Endothelial cell of umbilical vein (primary cell): ENCODE measurements around the gene TCHP. TPM values are rescaled to one million over a fixed set of nuclear protein-coding genes. Genes with fewer than 3 reads are reported as not detected.

Experiments
- BruUV-seq: library from RNA; stranded (reverse); fragments of 400-500 nt; replicated peaks from 2 replicates; lab custom pipeline; 2021; lab: Mats Ljungman, UMichigan
- CTCF ChIA-PET: fragments of 300-600, 350-600 bp; sonication (Branson Sonifier 250); formaldehyde crosslinking; loops from one replicate; lab custom pipeline; 2021; ENCODE audit warnings: antibody characterized with exemption, inconsistent platforms; lab: Charles Lee
- POLR2A ChIA-PET: fragments of 300-600, 350-600 bp; sonication (Branson Sonifier 250); formaldehyde crosslinking; loops from one replicate; lab custom pipeline; 2021; ENCODE audit warnings: antibody characterized with exemption, inconsistent platforms; lab: Charles Lee
- DNase-seq: peaks from one replicate; pipeline ENCODE4 v3.0.0-alpha.2; 2011; ENCODE audit warnings: low read depth, low spot score
- FAIRE-seq: peaks from 2 replicates; lab custom pipeline; 2011; peaks lifted over from hg19 to GRCh38; lab: Jason Lieb, UNC
- H2AFZ ChIP-seq: 2 replicates; pipeline ENCODE4 v1.6.0; 2012; ENCODE audit warnings: low read depth, low read length, control low read depth, inconsistent platforms
- H3K27ac ChIP-seq: 2 replicates; pipeline ENCODE4 v1.5.1; 2011; ENCODE audit warnings: low read depth, mild to moderate bottlenecking, control low read depth, low read length, moderate library complexity; ENCODE audit not compliant: insufficient read depth
- H3K27me3 ChIP-seq, 2 experiments: 2 replicates each; pipeline versions ENCODE4 v1.6.0 to v1.6.1; 2011; ENCODE audit warnings: low read length in 2 of 2, mixed read lengths in 1 of 2; ENCODE audit not compliant: control insufficient read depth in 2 of 2, insufficient read depth in 2 of 2
- H3K36me3 ChIP-seq, 2 experiments: 2 replicates in 1 of 2; 3 replicates in 1 of 2; pipeline ENCODE4 v1.5.1; 2011; ENCODE audit warnings: low read length in 2 of 2, mild to moderate bottlenecking in 1 of 2, moderate library complexity in 1 of 2; ENCODE audit not compliant: control insufficient read depth in 2 of 2, insufficient read depth in 2 of 2; ENCODE audit errors: extremely low read depth in 1 of 2
- H3K4me1 ChIP-seq: 3 replicates; pipeline ENCODE4 v1.5.1; 2011; ENCODE audit warnings: mild to moderate bottlenecking, low read length; ENCODE audit not compliant: control insufficient read depth, insufficient read depth; ENCODE audit errors: extremely low read depth
- H3K4me2 ChIP-seq: 2 replicates; pipeline ENCODE4 v1.6.1; 2011; ENCODE audit warnings: low read length, control low read depth, mixed read lengths; ENCODE audit not compliant: insufficient read depth
- H3K4me3 ChIP-seq, 3 experiments: fragments of 200-600 bp in 1 of 3; sonication (generic), shearing (Covaris generic) in 1 of 3; replicated peaks in 1 of 3; 2 replicates each; pipeline ENCODE4 v1.5.1; 2011 to 2016; ENCODE audit warnings: control low read depth in 3 of 3, low read length in 3 of 3, mild to moderate bottlenecking in 2 of 3, inconsistent platforms in 1 of 3, low read depth in 1 of 3, moderate library complexity in 1 of 3; ENCODE audit not compliant: insufficient read depth in 1 of 3
- H3K79me2 ChIP-seq: 2 replicates; pipeline ENCODE4 v1.6.0; 2012; ENCODE audit warnings: low read length, inconsistent platforms; ENCODE audit not compliant: control insufficient read depth, insufficient read depth
- H3K9ac ChIP-seq: replicated peaks from 2 replicates; pipeline ENCODE3; 2011; ENCODE audit warnings: low read length, control low read depth; ENCODE audit not compliant: insufficient read depth; ENCODE audit errors: extremely low read depth
- H3K9me1 ChIP-seq: replicated peaks from 3 replicates; pipeline ENCODE4 v1.6.0; 2011; ENCODE audit warnings: mild to moderate bottlenecking, low read length; ENCODE audit not compliant: control insufficient read depth, insufficient read depth; ENCODE audit errors: extremely low read depth
- H3K9me3 ChIP-seq: replicated peaks from 2 replicates; pipeline ENCODE4 v1.5.1; 2012; ENCODE audit warnings: low read length, inconsistent platforms; ENCODE audit not compliant: control insufficient read depth, insufficient read depth
- H4K20me1 ChIP-seq: replicated peaks from 2 replicates; pipeline ENCODE3; 2011; ENCODE audit warnings: mild to moderate bottlenecking, low read length; ENCODE audit not compliant: control insufficient read depth, insufficient read depth; ENCODE audit errors: extremely low read depth
- CTCF ChIP-seq, 2 donors: IDR thresholded peaks; 1 replicate in 1 of 2; 2 replicates in 1 of 2; pipeline ENCODE4 v1.5.1; 2011; ENCODE audit warnings: low read length in 2 of 2, mild to moderate bottlenecking in 2 of 2, moderate library complexity in 2 of 2, control low read depth in 1 of 2, inconsistent platforms in 1 of 2, low read depth in 1 of 2; ENCODE audit not compliant: insufficient read depth in 1 of 2; ENCODE audit errors: extremely low read depth in 1 of 2
- EZH2 ChIP-seq: IDR thresholded peaks from 2 replicates; pipeline ENCODE4 v1.6.1; 2012; ENCODE audit warnings: borderline replicate concordance, low read depth, mild to moderate bottlenecking, moderate library complexity, low read length, inconsistent platforms; ENCODE audit not compliant: severe bottlenecking
- FOS ChIP-seq: IDR thresholded peaks from 2 replicates; pipeline ENCODE4 v1.6.1; 2011; ENCODE audit warnings: mild to moderate bottlenecking, low read length, moderate library complexity, borderline replicate concordance; ENCODE audit not compliant: insufficient read depth
- GATA2 ChIP-seq: IDR thresholded peaks from 2 replicates; pipeline ENCODE4 v1.7.0; 2011; ENCODE audit warnings: low read depth, mild to moderate bottlenecking, moderate library complexity, mixed read lengths, low read length; ENCODE audit not compliant: insufficient read length, insufficient read depth
- JUN ChIP-seq: IDR thresholded peaks from 2 replicates; pipeline ENCODE4 v1.6.1; 2011; ENCODE audit warnings: borderline replicate concordance, low read depth; ENCODE audit not compliant: insufficient read length, insufficient read depth
- POLR2A ChIP-seq: IDR thresholded peaks from 2 replicates; pipeline ENCODE4 v1.6.1; 2012; ENCODE audit warnings: low read depth, mild to moderate bottlenecking, control low read depth, low read length
- POLR2AphosphoS5 ChIP-seq: IDR thresholded peaks from 2 replicates; pipeline ENCODE4 v1.6.1; 2012; ENCODE audit warnings: low read depth, mild to moderate bottlenecking, control low read depth, low read length, moderate library complexity; ENCODE audit not compliant: insufficient read depth
- dilution Hi-C: fragments of 300-500 bp; cut with MboI; formaldehyde crosslinking; loops from one replicate; pipeline ENCODE4 v1.15.0; 2019; ENCODE audit warnings: low sequenced_read_pairs; ENCODE audit not compliant: extremely low pct_ligation_motif_present
- intact Hi-C: fragments of 100-400 bp; cut with micrococcal nuclease; formaldehyde crosslinking; loops from one replicate; pipeline ENCODE4 v1.10.0; 2022
- polyA plus RNA-seq, 4 experiments: library from polyadenylated mRNA; depleted of rRNA in 3 of 4; stranded (reverse) in 3 of 4; unstranded in 1 of 4; fragments of >200 nt; gene quantifications; 2 replicates each; pipeline versions ENCODE4 v1.2.1 to v1.2.3, GENCODE V29; 2011 to 2012; ENCODE audit warnings: missing spikeins in 1 of 4
- total RNA-seq: library from RNA; stranded (reverse); gene quantifications from 2 replicates; pipeline ENCODE4 v1.2.3, GENCODE V29; 2021
- TF ChIP-seq, protein P1 (sequence below): IDR thresholded peaks from 2 replicates; pipeline ENCODE4 v1.6.1; 2011; ENCODE audit not compliant: insufficient read depth, insufficient read length

The TCHP gene
- total and polyA plus RNA-seq, 2 donors (not counting 3 experiments of a cell fraction or from before 2014, with no cell fraction given), result 12.9 to 24.3 TPM

GRCh38 chr12:109885616-109886015 is 14.5 kb upstream of the TCHP start:
- Histone ChIP-seq H4K20me1 (no peaks in the 10 kb centered on the region), H2AFZ (no peak overlapping the region), H3K4me3 (no peak overlapping the region), H3K9ac (no peak overlapping the region), H3K27ac (no peak overlapping the region), H3K9me1 (no peaks in the 10 kb centered on the region), H3K27me3 (no peaks in the 10 kb centered on the region), H3K4me2 (no peak overlapping the region), H3K9me3 (no peaks in the 10 kb centered on the region), H3K79me2 (no peaks in the 10 kb centered on the region), H3K36me3 (no peaks in the 10 kb centered on the region), H3K4me1 (peaks cover 31% of the 10 kb centered on the region)
- dilution Hi-C loops, result no loop called here
- TF ChIP-seq, protein P1, sequence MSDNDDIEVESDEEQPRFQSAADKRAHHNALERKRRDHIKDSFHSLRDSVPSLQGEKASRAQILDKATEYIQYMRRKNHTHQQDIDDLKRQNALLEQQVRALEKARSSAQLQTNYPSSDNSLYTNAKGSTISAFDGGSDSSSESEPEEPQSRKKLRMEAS, result no peak
- TF ChIP-seq POLR2AphosphoS5, result no peak
- BruUV-seq, result no TSS peak
- intact Hi-C loops, result no loop called here
- FAIRE-seq (no peak), DNase-seq (no peak)
- POLR2A ChIA-PET, result no interaction called here
- CTCF ChIA-PET, result interaction anchor here (1.0 to 1.9 kb wide), 2 partner anchors 26 to 40 kb away, joined by 5 read pairs; no protein-coding TSS in a partner anchor

DNA sequence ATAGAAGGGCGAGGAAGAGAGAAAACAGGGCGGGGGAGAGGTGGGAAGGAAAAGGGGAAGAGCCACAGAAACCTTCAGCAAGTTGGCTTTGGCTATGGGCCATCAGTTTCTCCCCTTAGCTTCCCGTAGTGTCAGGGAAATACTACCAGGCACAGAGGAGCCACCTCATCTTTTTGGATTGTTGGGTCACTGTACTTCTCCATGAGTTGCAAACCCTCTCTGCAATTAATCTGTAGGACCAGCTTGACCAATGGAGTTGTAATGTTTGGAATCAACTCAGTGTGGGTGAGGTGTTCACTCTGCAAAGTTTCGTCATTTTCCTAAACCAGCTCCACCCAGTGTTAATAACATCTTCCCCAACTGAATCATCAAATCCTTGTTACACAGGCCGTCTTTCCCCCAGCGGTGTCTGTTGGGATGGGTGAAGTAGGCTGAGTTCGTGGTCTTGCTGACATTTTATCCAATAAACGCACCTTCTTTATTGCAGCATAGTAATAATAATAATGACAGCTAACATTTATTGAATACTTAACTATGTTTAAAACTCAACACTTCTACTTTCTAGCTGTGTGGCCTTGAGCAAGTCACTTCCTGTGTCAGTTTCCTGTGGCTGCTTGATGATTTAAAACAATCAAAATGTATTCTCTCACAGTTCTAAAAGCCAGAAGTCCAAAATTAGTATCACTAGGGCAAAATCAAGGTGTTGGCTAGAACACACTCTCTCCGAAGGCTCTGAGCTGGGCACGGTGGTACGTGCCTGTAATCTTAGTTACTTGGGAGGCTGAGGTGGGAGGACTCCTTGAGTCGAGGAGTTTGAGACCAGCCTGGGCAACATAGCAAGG is 11.7 kb upstream of the TCHP start:
- POLR2A ChIA-PET, result interaction anchor here (0.8 kb wide), 1 partner anchor 12 kb away, joined by 3 read pairs; the partner anchor contains the start of gene TCHP
- intact Hi-C loops (loop anchor here (1.0 kb wide), 2 partner anchors 8 to 12 kb away; partner anchors contain the start of genes GLTP and TCHP), dilution Hi-C loops (no loop called here)
- Histone ChIP-seq H3K79me2 (no peaks in the 10 kb centered on the region), H3K4me2 (peak overlapping the region; percentile 55), H3K27me3 (no peaks in the 10 kb centered on the region), H4K20me1 (no peaks in the 10 kb centered on the region), H3K9me3 (no peaks in the 10 kb centered on the region), H3K4me3 (peak overlapping the region in 1 of 3 experiments; percentile 3), H3K9ac (peak overlapping the region; percentile 65), H2AFZ (peak overlapping the region; percentile 78), H3K27ac (peak overlapping the region; percentile 94), H3K4me1 (peaks cover 23% of the 10 kb centered on the region), H3K36me3 (no peaks in the 10 kb centered on the region), H3K9me1 (no peaks in the 10 kb centered on the region)
- DNase-seq, result peak; percentile 74
- peak; percentile 95 for FAIRE-seq
- BruUV-seq, result TSS peak; percentile 92
- CTCF ChIA-PET, result interaction anchor here (0.7 to 2.0 kb wide), 7 partner anchors 12 to 49 kb away, joined by 3 to 5 read pairs (median 3); partner anchors contain the start of gene TCHP
- TF ChIP-seq, protein P1, result no peak
- TF ChIP-seq FOS (peak; percentile 67), CTCF (IDR thresholded peaks at IDR 0.05; ENCODE audit: extremely low read depth in 1 of 2, insufficient read depth in 1 of 2, low read depth in 1 of 2, low read length in 2 of 2) (no peak), GATA2 (no peak), EZH2 (no peak), JUN (peak; percentile 20), POLR2AphosphoS5 (peak; percentile 41), POLR2A (peak; percentile 36)
